ENCODE measurements around the gene RAB26. TPM values are rescaled to one million over a fixed set of nuclear protein-coding genes. Genes with fewer than 3 reads are reported as not detected.

RAB26 gene
- total and polyA plus RNA-seq, 2 of the 13 experiments (the other 11 are each of a cell fraction or from before 2014, with no cell fraction given): 0.86 to 3.6 TPM

GRCh38 chr16:2152695-2153506 is 4.5 kb downstream of the RAB26 start (continued):
- TF ChIP-seq HINFP (CRISPR knock-in tag; IDR thresholded peaks at IDR 0.05; ENCODE audit: low read depth): no peak
- 0 out of 2 replicates have a peak, but pooled peaks have one; percentile 1 for TF ChIP-seq CEBPG (CRISPR knock-in tag; IDR thresholded peaks at IDR 0.05)
- TF ChIP-seq ZNF296 (CRISPR knock-in tag; conservative IDR thresholded peaks at IDR 0.05): no peak
- peak; percentile 27; the same call in 1 of the 2 replicates for TF ChIP-seq TFAP4 (IDR thresholded peaks at IDR 0.05; ENCODE audit: borderline replicate concordance, low read depth)
- TF ChIP-seq TRIM24 (CRISPR knock-in tag; IDR thresholded peaks at IDR 0.05): no peak
- TF ChIP-seq ZNF792 (CRISPR knock-in tag; IDR thresholded peaks at IDR 0.05): no peak
- TF ChIP-seq ZNF337 (CRISPR knock-in tag; IDR thresholded peaks at IDR 0.05; ENCODE audit: borderline replicate concordance, low read depth): no peak
- no peak for TF ChIP-seq CHD2 (IDR thresholded peaks at IDR 0.05; ENCODE audit: low read depth, low read length)
- no peak for TF ChIP-seq CCAR2 (optimal IDR thresholded peaks at IDR 0.05; ENCODE audit: low read depth, low read length)
- TF ChIP-seq ZNF558 (CRISPR knock-in tag; IDR thresholded peaks at IDR 0.05; ENCODE audit: borderline replicate concordance): no peak
- no peak for TF ChIP-seq ZNF281 (CRISPR knock-in tag; IDR thresholded peaks at IDR 0.05; ENCODE audit: borderline replicate concordance)
- TF ChIP-seq ZNF383 (CRISPR knock-in tag; IDR thresholded peaks at IDR 0.05; ENCODE audit: borderline replicate concordance): 0 out of 2 replicates have a peak, but pooled peaks have one; percentile 65
- TF ChIP-seq KLF11 (CRISPR knock-in tag; IDR thresholded peaks at IDR 0.05): no peak
- TF ChIP-seq ZSCAN31 (CRISPR knock-in tag; IDR thresholded peaks at IDR 0.05; ENCODE audit: low read depth): no peak
- no peak for TF ChIP-seq ZZZ3 (CRISPR knock-in tag; IDR thresholded peaks at IDR 0.05; ENCODE audit: borderline replicate concordance)
- no peak for TF ChIP-seq ARHGAP35 (CRISPR knock-in tag; IDR thresholded peaks at IDR 0.05; ENCODE audit: borderline replicate concordance)
- TF ChIP-seq HHEX (CRISPR knock-in tag; IDR thresholded peaks at IDR 0.05): no peak
- TF ChIP-seq MXD1 (CRISPR knock-in tag; IDR thresholded peaks at IDR 0.05): no peak; the same call in 1 of the 2 replicates
- no peak for TF ChIP-seq ZNF276 (CRISPR knock-in tag; IDR thresholded peaks at IDR 0.05; ENCODE audit: low read depth)
- TF ChIP-seq ELK4 (CRISPR knock-in tag; IDR thresholded peaks at IDR 0.05; ENCODE audit: borderline replicate concordance): no peak
- TF ChIP-seq ISX (CRISPR knock-in tag; conservative IDR thresholded peaks at IDR 0.05): no peak; the same call in 1 of the 2 replicates
